Fibroblast of skin of left biceps (primary cell): Measurements from ENCODE around the gene EPN3.

Source experiments
- DNase-seq, 2 experiments: peaks; one replicate each; pipeline ENCODE4 v3.0.0-alpha.2; 2013; ENCODE audit warnings: low read depth in 2 of 2

Gene EPN3

GRCh38 chr17:50532452-50533024 is at the start of gene EPN3:
Gene EPN3 (plus strand): TSS chr17:50532735. CDS start chr17:50536557, 3,822 bp downstream.
- DNase-seq = no peak

- no peak for DNase-seq
Observed at GRCh38 chr17:50483266-50483665, 49.3 kb upstream of the EPN3 start.

- DNase-seq = no peak
Observed at GRCh38 chr17:50484386-50485155, 48.0 kb upstream of the EPN3 start.

- DNase-seq = no peak
Observed at GRCh38 chr17:50487213-50488096, 45.1 kb upstream of the EPN3 start.

- no peak for DNase-seq
Observed at GRCh38 chr17:50488880-50489279, 43.7 kb upstream of the EPN3 start.

GRCh38 chr17:50491505-50491904 is 41.0 kb upstream of the EPN3 start:
- DNase-seq = no peak

- DNase-seq = no peak
Observed at GRCh38 chr17:50492214-50492613, 40.3 kb upstream of the EPN3 start.

- DNase-seq = no peak
Observed at GRCh38 chr17:50493744-50494143, 38.8 kb upstream of the EPN3 start.

GRCh38 chr17:50495217-50495823 is 37.2 kb upstream of the EPN3 start:
- no peak for DNase-seq

GRCh38 chr17:50495918-50496317 is 36.6 kb upstream of the EPN3 start:
- no peak for DNase-seq

GRCh38 chr17:50498021-50498874 is 34.3 kb upstream of the EPN3 start:
- no peak for DNase-seq

GRCh38 chr17:50499270-50499669 is 33.3 kb upstream of the EPN3 start:
- DNase-seq = no peak

GRCh38 chr17:50499721-50500120 is 32.8 kb upstream of the EPN3 start:
- DNase-seq = no peak

GRCh38 chr17:50501054-50501453 is 31.5 kb upstream of the EPN3 start:
- no peak for DNase-seq

- DNase-seq = no peak
Observed at GRCh38 chr17:50502301-50502990, 30.1 kb upstream of the EPN3 start.

GRCh38 chr17:50505591-50506130 is 26.9 kb upstream of the EPN3 start:
- DNase-seq = no peak

- no peak for DNase-seq
Observed at GRCh38 chr17:50506298-50506697, 26.2 kb upstream of the EPN3 start.

- peak; percentile 45 to 55 for DNase-seq
Observed at GRCh38 chr17:50507871-50508572, 24.5 kb upstream of the EPN3 start, which contains the start of gene MYCBPAP. Gene MYCBPAP (plus strand): TSS chr17:50508439. CDS start chr17:50508675, 236 bp downstream.
